ENCODE results near the gene PSD.
A peak's percentile ranks its signal among the peaks of the same experiment; 100 is the strongest.
"Not testable (repeated sequence)": the region's sequence is repeated elsewhere in the genome, so short reads cannot be mapped to it uniquely, and the experiment has no call there.

PSD gene

DNA sequence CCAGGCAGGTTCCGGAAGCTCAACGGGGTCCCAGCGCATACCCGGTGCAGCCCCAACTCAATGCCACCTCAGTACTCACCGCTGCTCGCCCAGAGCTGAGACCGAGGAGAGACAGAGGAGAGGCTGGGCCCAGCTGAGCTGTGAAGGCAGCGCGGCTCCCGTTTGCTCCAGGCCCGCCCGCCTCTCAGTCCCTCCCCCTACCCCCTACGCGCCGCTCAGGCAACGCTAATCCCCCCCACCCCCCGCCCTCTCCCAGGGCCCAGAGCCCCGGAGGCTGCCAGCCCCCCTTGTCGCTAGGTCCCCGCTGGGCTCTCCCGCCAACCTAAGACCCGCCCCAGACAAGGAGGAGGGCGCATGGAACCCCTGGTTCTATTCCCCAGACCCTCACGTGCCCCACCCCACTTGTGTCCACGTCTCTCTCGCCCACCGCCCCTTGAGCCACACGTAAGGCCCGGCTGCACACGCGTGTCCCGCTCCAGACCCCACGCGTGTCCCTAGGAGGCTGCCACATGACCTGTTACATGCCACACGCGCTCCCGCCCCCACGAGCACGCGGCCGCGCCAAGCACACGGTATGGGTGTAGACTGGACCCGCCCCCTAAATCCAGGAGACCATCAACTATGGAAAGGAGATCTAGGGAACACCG is at the start of gene PSD:
Gene PSD, minus strand, starts transcription at position 164 of the 647 bp plus-strand sequence. CDS start 1,747 bp downstream, outside the sequence.
- no peak for DNase-seq

DNA sequence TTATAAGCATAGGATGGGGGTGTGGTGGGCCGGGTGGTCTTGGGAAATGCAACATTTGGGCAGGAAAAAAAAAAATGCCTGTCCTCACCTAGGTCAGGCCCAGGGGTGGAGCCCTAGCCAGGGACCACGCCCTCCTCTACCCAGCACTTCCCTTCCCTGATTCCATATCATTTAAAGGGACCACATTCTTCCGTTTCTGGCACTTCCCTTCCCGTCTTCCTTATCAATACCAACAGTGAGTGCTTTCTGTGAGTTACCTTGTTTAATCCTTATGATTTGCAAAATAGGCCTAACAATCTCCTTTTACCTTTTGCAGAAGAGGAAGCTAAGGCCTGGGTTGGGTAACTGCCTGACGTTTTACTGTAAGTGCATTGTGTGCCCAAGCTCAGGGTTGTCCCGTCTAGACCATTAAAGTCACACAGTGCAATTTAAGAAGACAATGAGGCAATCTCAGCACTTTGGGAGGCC is 49.4 kb upstream of the PSD start:
- no peak for DNase-seq

DNA sequence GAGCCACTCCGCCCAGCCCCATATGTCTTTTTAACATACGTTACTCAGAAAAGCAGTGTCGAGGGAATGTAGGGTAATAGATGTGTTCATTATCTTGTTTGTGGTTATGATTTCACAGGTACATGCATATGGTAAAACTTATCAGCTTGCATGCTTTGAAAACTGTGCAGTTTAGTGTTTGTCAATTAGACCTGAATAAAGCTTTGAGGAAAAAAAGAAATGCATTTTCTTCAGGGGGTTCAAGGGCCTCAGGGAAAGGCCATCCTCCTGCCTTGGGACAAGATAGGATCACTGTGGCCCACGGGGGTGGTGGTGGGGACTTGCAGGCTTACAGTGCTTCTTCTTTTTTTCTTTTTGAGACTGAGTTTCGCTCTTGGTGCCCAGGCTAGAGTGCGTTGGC is 48.7 kb upstream of the PSD start:
- DNase-seq = no peak

DNA sequence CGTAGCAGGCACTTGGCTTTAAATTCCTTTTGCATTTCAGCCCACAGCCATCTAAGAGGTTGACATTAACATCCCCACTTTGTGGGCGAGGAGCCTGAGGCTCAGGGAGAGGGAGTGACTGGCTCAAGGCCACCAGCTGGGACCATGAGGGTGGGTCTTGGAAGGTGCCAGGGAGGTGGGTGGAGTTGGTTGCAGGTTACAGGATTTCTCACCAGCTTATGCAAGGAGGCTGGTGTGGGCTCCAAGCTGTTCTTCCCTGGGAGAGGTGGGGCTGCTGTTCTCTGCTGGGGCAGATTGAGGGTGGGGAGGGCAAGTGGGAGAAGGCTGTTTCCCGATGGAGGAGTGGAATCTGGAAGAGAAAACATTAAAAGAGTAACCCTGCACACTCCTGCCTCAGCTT is 46.9 kb upstream of the PSD start:
- DNase-seq = no peak

DNA sequence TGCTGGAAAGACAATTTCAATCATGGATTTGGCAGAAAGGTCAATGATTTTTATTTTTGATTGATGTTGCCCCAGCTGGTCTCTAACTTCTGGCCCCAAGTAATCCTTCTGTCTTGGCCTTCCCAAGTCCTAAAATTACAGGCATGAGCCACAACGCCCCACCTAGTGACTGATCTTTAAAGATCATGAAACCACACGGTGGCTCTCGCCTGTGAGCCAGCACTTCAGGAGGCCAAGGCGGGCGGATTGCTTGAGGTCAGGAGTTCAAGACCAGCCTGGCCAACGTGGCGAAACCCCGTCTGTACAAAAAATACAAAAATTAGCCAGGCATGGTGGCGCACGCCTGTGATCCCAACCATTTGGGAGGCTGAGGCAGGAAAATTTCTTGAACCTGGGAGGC is 45.4 kb upstream of the PSD start:
- no peak for DNase-seq

DNA sequence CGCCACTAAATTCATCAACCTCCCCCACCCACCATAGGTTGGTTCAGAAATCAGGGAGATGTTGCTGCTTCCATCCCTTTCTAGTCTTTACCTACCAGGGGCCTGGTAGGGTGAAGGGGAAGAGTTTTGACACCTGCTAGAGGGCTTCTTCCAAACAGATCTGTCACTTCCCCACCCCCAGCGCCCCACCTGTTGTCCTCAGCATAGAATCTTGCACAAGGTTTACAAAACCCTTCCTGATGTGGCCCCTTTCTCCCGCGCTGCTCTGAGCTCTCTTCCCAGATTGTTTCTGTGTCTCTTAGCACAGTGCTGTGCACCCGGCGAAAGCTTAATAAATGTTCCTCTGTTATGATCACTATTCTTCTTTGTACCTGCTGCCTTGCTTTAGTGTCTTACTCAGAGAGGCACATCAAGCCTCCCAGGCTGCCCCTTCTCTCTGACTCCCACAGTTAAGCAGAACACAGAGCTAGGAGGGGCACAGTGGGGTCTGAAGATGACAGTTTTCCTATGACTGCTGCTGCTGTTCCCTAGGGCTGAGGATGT is 44.0 kb upstream of the PSD start:
- DNase-seq = no peak

DNA sequence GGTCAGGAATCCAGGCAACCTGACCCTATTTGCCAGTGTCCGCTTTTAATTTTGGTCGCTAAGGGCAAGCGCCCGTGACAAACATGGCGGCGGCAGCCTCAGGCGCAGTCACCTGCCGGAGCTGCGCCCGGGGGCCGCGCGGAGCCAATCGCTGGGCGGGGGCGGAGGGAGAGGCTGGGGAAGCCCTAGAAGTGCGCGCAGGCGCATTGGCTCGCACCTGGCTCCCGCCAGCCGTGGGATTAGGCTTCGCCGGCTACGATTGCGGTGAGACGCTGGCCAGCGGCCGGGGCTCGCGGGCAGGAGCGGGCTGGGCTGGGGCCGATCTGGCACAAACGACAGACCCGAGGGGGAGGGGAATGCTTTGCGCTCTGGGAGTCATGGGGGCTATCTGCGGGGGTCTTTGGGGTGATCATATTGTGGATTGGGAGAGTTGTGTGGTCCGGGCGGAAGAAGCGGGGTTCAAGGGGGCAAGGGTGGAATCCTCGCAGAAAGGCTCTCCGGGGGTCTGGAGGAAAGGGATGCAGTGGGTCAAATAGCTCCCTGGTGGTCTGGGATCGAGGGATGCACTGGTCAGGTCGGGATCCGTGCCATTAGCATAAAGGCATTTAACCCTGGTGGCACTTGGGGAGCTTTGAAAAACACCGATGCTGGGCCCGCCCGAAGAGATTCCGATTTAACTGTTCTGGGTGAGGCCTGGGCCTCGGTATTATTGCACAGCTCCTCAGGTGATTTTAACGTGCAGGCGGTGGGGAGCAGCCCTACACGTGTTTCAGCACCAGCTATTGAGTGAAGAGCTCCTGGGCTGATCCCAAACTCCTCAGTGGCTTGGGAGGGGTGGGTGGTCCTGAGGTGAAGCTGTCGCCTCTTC is 42.8 kb upstream of the PSD start:
- DNase-seq = peak; percentile 92 to 94

DNA sequence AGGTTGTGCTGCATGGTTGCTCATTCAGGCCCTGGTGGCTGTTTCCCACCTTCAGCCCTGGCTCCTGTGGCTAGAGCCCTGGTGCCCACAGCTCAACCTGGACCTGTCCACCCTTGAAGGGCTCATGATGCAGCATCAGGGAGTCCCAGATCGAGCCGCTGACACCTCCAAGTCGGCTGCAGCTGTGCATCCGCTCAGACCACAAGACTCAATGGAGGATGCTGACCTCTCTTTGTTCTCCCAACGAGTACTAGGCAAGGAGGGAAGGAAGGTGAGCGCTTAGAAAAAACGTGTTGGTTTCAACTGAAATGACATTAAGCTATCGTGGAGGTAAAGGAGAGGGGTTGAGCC is 42.2 kb upstream of the PSD start:
- no peak for DNase-seq

DNA sequence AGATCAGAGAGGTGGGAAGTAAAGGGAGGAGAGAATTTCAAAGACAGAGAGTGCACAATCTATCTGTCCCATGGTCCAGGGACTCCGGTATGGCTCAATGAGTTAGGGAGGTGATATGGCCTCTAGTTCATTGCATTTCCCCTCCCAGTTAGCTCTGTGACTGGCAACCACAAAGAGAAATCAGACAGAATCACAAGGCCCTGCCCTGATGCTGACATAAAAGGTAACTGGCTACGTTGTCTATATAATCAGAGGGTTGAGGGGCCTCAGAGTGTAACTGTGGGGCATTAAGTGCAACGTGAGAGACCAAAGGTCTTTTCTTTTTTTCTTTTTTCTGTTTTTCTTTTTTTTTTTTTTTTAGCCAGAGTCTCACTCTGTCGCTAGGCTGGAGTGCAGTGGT is 40.1 kb upstream of the PSD start:
- DNase-seq = no peak

DNA sequence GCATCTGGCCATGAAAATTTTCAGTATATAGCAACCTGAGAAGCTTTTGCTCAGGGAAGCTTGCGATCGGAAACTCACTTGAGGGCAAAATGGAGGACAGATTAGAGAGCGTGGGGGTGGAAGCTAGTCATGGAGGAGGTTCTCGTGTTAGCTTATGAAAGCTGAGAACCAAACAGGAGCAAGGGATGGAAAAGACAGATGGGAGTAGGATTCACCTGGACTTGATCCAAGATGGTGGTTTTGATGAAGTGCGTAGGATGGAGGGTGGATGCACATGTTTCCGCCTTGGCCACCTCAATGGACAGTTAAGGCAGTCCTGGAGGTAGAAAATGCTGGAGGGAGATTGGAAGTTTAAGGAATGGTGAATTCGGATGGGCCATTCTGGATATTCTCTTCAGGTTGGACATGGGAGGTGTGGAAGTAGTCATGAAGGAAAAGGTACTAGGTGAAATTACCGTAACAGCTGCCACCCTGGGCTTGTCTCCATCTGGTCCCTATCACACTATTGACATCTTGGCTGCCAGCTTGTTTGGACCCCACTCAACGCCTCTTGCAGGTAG is 39.1 kb upstream of the PSD start:
- no peak for DNase-seq

DNA sequence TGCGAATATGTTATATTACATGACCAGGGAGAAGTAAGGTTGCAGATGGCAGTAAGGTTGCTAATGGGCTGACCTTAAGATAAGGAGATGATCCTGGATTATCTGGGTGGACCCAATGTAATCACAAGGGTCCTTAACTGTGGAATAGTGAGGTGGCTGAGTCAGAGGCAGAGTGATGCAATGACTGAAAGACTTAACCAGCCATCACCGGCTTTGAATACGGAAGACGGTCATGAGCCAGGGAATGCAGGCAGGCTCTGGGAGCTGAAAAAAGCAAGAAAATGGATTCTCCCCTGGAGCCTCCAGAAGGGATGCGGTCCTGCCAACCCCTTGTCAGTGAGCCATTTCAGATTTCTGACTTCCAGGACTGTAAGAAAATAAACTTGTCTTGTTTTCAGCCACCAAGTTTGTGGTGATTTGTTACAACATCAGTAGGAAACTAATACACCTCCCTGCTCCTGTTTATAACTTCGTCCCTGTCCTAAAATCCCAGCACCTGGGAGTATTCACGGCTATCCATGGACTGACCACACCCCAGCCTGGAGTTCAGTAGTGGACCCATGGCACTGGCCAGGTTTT is 37.4 kb upstream of the PSD start:
- no peak for DNase-seq

DNA sequence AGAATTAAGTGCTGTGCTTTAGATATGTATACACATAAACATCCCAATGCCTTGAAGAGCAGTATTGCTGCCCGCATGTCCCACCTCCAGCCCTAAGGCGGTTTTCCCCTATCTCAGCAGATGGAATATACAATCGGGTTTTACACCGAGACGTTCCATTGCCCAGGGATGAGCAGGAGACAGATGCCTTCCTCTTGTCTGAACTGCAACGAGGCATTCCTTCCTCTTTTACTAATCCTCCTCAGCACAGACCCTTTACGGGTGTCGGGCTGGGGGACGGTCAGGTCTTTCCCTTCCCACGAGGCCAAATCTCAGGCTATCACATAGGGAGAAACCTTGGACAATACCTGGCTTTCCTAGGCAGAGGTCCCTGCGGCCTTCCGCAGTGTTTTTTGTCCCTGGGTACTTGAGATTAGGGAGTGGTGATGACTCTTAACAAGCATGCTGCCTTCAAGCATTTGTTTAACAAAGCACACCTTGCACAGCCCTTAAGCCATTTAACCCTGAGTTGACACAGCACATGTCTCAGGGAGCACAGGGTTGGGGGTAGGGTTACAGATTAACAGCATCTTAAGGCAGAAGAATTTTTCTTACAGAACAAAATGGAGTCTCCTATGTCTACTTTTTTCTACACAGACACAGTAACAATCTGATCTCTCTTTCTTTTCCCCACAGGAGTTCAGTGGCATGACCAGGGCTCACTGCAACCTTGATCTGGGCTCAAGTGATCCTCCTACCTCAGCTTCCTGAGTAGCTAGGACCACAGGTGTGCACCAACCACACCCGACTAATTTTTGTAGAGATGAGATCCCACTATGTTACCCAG is 36.3 kb upstream of the PSD start:
- DNase-seq = not testable (repeated sequence)

DNA sequence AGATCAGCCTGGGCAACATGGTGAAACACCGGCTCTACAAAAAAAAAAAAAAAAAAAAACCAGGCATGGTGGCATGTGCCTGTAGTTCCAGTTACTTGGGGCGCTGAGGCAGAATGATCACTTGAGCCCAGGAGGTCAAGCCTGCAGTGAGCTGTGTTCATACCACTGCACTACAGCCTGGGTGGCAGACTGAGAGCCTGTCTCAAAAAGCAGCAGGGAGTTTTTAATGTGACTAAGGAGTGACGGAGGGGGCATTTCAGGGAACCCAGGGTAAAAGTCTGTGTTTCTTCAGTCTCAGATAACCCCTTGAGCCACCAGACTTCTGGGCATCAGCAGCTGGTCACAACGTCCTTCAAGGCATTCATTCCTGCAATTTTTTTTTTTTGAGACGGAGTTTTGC is 34.9 kb upstream of the PSD start:
- DNase-seq = no peak

DNA sequence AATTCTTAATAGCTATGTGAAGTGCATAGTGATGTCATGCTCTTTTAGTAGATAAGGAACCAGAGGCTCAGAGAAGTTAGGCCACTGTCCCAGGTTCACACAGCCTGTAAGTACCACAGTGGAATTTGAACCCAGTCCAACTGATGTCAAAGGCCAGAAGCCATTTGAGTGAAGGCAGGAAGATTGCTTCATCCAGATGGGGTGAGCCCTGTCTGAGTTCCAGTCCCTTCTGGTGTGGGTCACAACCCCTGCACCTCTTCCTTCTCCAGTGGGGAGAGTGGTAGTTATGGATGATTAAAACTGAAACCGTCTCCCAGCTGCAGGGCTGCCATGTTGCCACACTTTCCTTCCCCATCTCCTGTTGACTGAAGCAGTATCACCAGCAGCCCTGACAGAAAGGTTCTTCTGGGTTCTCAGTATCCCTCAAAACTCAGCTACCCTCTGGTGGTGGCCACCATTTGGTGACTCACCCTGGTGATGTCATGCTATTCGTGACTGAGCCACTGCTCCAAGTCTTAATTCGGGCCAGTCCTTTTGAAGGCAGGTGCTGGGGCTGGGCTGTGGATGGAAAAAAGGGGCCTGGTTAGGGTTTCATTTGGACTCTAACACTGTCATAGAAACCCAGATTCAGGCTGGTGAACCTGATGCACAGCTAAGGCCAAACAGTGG is 34.2 kb upstream of the PSD start:
- DNase-seq = peak; percentile 45 to 57

DNA sequence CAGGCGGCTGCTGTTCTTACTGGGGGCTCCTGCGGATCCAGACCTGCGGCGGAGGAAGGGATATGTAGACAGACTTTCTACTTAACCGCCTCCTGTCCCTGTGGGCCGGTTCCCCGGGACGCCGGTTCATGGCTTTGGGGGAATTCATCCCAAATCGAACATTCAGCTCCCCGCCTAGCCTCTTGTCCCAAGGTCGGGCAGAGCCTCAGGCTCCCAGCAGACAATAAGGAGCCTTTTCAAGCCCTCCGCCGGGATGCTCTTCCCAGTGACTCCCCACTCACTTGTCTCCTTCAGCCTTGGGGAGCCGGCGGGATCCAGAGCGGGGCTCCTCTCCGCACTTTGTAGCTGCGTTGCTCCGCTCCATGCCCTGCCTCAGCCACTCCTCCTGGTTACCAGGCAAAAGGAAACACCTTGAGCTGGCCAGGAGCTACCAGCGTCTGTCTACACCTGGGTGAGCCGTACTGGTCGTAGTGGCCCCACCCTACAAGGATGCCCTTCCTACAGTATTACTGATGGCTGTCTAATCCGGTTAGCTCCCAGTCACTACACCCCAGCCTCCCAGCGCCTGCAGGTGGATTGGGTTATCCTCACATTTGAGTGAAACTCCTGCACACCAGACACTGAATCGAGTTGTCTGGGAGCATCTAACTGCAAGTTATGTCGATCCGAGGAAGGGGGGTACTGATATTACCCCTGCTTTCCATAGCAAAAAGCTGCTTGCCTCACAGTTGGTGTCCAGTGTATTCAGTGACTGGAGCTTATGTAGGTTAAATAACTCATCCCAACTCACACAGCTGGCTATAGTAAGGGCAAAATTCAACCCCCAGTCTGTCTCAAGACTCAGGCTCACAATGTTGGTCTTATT is 32.8 kb upstream of the PSD start, which contains the start of gene C10orf95:
Gene C10orf95, minus strand, starts transcription at position 439 of the 865 bp plus-strand sequence. CDS start 450 bp downstream, outside the sequence.
- no peak for DNase-seq

DNA sequence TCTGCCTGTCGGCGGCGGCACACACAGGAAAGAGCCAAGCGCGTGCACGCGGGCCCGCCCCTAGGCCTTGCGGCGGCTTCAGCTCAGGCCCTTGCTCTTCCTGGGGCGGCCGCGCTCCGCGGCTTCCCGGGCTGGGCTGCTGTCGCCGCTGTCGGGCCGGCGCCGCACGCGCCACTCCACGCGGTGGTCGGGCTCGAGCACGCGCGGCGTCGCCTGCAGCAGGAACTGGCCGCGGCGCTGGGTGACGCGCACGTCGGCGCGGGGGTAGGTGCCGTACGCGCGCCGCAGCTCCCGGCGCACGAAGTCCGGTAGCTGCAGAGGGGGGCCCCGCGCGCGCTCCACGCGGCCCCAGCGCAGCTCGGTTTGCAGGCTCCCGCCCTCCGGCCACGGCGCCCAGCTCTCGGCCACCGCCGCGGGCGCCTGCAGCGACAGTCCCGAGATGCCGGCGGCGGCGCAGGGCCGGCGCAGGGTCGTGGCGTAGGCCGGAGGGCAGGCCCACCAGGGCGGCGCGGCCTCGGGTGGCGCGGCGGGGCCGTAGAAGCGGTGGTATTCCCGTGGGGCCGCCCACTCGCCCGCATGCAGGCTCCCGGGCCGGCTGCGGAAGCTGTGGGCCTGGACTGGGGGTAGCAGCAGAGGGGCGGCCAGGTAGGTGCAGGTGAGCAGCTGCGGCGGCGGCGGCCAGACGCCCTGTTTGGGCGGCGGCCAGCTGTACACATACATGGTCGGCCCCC is 32.0 kb upstream of the PSD start:
- peak; percentile 76 to 81 for DNase-seq

DNA sequence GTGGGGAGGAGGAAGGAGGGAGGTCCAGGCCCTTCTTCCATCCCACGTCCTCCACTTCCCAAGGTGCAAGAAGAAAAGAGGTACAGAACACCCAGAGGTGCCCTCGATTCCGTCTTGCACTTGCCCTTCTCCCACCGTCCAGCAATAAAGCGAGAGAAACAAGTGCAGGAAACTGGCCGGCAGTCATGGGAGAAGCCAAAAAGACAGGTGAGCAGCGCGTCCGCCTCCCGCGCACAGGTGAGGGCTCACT is 31.5 kb upstream of the PSD start:
- no peak for DNase-seq

DNA sequence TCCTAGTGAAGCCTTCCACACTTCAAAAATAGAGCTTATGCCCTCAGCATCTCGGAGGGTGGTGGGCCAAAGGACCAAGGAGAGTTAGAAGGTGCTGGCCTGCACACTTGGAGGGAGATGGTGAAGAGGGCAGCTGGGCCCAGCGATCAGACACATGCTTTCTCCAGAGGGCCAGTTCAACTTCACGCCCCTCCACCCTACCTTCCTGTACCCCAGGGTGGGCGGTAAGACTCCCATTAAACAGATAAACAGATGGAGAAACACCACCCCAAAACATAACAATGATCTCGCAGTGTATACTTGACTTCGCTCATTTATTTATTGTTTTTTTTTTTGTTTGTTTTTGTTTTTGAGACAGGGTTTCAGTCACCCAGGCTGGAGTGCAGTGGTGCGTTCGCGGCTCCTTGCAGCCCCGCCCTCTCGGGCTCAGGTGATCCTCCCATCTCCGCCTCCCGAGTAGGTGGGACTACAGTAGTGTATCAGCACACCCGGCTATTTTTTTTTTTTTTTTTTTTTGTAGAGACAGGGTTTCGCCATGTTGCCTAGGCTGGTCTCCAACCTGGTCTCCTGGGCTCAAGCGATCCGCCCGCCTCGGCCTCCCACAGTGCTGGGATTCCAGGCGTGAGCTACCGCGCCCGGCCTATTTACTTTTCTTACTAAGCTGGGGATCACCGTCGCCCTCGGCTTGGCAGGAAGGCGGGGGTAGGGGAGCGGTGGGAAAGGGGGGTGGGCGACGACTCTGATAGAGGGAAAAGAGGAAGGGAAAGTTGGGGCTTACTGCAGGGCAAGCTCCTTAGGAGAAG is 30.9 kb upstream of the PSD start:
- DNase-seq = peak; percentile 87 to 89

DNA sequence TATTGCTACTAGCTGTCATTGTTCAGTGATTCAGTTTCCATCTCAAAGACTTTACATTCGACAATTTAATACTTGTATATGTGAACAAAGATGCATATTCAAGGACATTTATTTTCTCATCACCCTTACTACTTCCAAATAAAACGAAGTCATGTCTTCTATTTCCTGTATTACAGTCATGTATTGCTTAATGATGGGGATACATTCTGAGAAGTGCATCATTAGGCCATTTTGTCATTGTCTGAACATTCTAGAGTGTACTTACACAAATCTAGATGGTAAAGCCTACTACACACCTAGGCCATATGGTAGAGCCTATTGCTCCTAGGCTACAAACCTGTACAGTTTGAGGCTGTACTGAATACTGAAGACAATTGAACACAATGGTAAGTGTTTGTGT is 26.3 kb upstream of the PSD start:
- no peak for DNase-seq

Measured in activated CD4-positive, alpha-beta T cell treated with anti-CD3 and anti-CD28 coated beads, Interleukin-2, amount 50 U/mL, for 4 hours (primary cell).